ENCODE results near the gene ZNF595. TPM values are rescaled to one million over a fixed set of nuclear protein-coding genes. Genes with fewer than 3 reads are reported as not detected.

ZNF595 gene
- total RNA-seq, 1 experiment from 2014 or later = 12.5 TPM

DNA sequence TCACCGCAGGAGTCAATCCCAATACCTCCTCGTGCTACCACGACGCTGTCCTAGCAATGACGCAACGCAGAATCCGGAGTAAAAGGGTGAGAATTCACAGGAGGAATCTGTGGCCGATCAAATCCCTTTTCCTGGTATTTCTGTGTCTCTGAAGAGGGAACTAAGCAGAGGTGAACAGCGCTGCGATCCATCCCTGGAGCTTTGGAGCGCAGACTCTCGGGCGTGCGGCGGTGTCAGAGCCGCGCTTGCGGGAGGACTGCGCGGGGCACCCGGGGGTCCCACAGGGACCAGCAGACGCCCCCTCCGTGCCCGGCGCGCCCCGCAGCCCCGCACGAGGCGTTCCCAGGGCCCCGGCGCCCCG, 53.9 kb downstream of the ZNF595 start:
- no peak overlapping the region for H3K4me2 ChIP-seq (ENCODE audit: insufficient read depth, insufficient read length, low read length)
- no CpG with 5 or more reads among the region's 33 CpGs for WGBS (ENCODE audit: extremely low coverage, insufficient read length, low lambda C conversion rate)

More for the DNA sequence above, 53.9 kb downstream of the ZNF595 start:
- Histone ChIP-seq H2BK20ac (ENCODE audit: low read depth, low read length, poor library complexity, severe bottlenecking) (no peak overlapping the region), H3K79me2 (ENCODE audit: insufficient read depth, low read length) (no peaks in the 10 kb centered on the region), H3K56ac (ENCODE audit: insufficient read length, low read depth, low read length) (no peak overlapping the region), H4K20me1 (ENCODE audit: control insufficient read depth, insufficient read depth, insufficient read length) (no peaks in the 10 kb centered on the region), H2BK15ac (ENCODE audit: low read depth, low read length) (no peak overlapping the region), H3K23ac (ENCODE audit: insufficient read length, low read depth, low read length) (no peak overlapping the region), H3K4ac (ENCODE audit: low read depth, low read length) (no peak overlapping the region), H2AFZ (ENCODE audit: low read length) (no peak overlapping the region), H3K23me2 (ENCODE audit: insufficient read length, low read depth, low read length, poor library complexity, severe bottlenecking) (no peaks in the 10 kb centered on the region), H3K27ac (ENCODE audit: insufficient read length, low read depth, low read length) (no peak overlapping the region), H3K4me1 (ENCODE audit: insufficient read depth, low read length) (no peaks in the 10 kb centered on the region), H2BK12ac (ENCODE audit: insufficient read length, low read depth, low read length) (no peak overlapping the region), H3K14ac (ENCODE audit: insufficient read depth, low read length) (no peak overlapping the region), H2BK120ac (ENCODE audit: low read depth, low read length, poor library complexity, severe bottlenecking) (no peak overlapping the region), H3K9ac (ENCODE audit: extremely low read depth, insufficient read length, low read length) (no peak overlapping the region), H2BK5ac (ENCODE audit: insufficient read length, low read length) (no peak overlapping the region), H3K9me3 (ENCODE audit: control insufficient read depth, low read depth, low read length) (peaks cover 24% of the 10 kb centered on the region), H3K18ac (ENCODE audit: insufficient read length, low read depth, low read length) (no peak overlapping the region), H4K8ac (replicated peaks; ENCODE audit: insufficient read length, low read depth, low read length) (no peak overlapping the region), H2AK5ac (ENCODE audit: insufficient read length, low read length) (no peak overlapping the region), H4K91ac (ENCODE audit: insufficient read length, low read depth, low read length) (no peak overlapping the region), H3T11ph (ENCODE audit: low read length) (no peak overlapping the region), H3K79me1 (ENCODE audit: insufficient read depth, low read depth, low read length, poor library complexity, severe bottlenecking) (no peaks in the 10 kb centered on the region), H4K5ac (ENCODE audit: insufficient read length, low read depth, low read length) (no peak overlapping the region), H3K27me3 (ENCODE audit: insufficient read depth, low read length) (peaks cover 36% of the 10 kb centered on the region)
- no peaks in the 10 kb centered on the region for H3K4me1 Mint-ChIP-seq
- H3K36me3 Mint-ChIP-seq (ENCODE audit: insufficient read depth in 1 of 3, low read depth in 3 of 3) = peaks cover 9 to 43% (median 24%) of the 10 kb centered on the region in 3 experiments
- TF ChIP-seq, protein P1, sequence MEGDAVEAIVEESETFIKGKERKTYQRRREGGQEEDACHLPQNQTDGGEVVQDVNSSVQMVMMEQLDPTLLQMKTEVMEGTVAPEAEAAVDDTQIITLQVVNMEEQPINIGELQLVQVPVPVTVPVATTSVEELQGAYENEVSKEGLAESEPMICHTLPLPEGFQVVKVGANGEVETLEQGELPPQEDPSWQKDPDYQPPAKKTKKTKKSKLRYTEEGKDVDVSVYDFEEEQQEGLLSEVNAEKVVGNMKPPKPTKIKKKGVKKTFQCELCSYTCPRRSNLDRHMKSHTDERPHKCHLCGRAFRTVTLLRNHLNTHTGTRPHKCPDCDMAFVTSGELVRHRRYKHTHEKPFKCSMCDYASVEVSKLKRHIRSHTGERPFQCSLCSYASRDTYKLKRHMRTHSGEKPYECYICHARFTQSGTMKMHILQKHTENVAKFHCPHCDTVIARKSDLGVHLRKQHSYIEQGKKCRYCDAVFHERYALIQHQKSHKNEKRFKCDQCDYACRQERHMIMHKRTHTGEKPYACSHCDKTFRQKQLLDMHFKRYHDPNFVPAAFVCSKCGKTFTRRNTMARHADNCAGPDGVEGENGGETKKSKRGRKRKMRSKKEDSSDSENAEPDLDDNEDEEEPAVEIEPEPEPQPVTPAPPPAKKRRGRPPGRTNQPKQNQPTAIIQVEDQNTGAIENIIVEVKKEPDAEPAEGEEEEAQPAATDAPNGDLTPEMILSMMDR (conservative IDR thresholded peaks at IDR 0.05) = no peak
- DNase-seq = no peak
- H3K9me3 Mint-ChIP-seq = peaks cover 89 to 93% of the 10 kb centered on the region in 2 experiments
- no peak overlapping the region for H3K27ac Mint-ChIP-seq
- H3K27me3 Mint-ChIP-seq (ENCODE audit: low read depth) = peaks cover 22% of the 10 kb centered on the region
- H3K4me3 Mint-ChIP-seq = no peak overlapping the region

Data from H9 (cell line).